Right cardiac atrium (tissue), 5 donors: Measurements from ENCODE around the gene FAF1. TPM values are rescaled to one million over a fixed set of nuclear protein-coding genes. Genes with fewer than 3 reads are reported as not detected.
"Not testable (repeated sequence)": the region's sequence is repeated elsewhere in the genome, so short reads cannot be mapped to it uniquely, and the experiment has no call there.

Experiments used
- ATAC-seq, 2 donors: fragments of 200-7000 bp; cut with Tn5 transposase; one replicate each; pipeline versions ENCODE4 v1.8.0 to v1.9.1; 2020; ENCODE audit warnings: moderate library complexity in 2 of 2, mild to moderate bottlenecking in 1 of 2
- DNase-seq, 3 donors: peaks; one replicate each; pipeline ENCODE4 v3.0.0-alpha.2; 2020
- H3K27ac ChIP-seq: one replicate; pipeline ENCODE4 v1.5.1; 2013; ENCODE audit warnings: mild to moderate bottlenecking, low read length, control low read depth, moderate library complexity
- H3K27me3 ChIP-seq: one replicate; pipeline ENCODE4 v1.6.1; 2013; ENCODE audit not compliant: control insufficient read depth, insufficient read depth
- H3K4me1 ChIP-seq: one replicate; pipeline ENCODE4 v1.6.1; 2013; ENCODE audit warnings: low read length; ENCODE audit not compliant: control insufficient read depth, insufficient read depth
- H3K4me3 ChIP-seq: one replicate; pipeline ENCODE4 v1.5.1; 2013; ENCODE audit warnings: low read length, control low read depth
- H3K9me3 ChIP-seq: one replicate; pipeline ENCODE4 v1.6.1; 2013; ENCODE audit warnings: low read length; ENCODE audit not compliant: control insufficient read depth
- WGBS: extraction: QIAGEN DNeasy Blood & Tissue Kit; methylation state at CpG from one replicate; pipeline ENCODE4 v1.1.7; 2013; 5-methylcytosine and 5-hydroxymethylcytosine counted together
- intact Hi-C, 4 donors: fragments of 100-400 bp; cut with DNase I; formaldehyde crosslinking; loops; one replicate each; pipeline versions ENCODE4 v1.11.0 to v1.14.0; 2022 to 2023
- polyA plus RNA-seq: library from polyadenylated mRNA; stranded (reverse); fragments of 200-250 nt; gene quantifications from one replicate; pipeline ENCODE4 v1.2.3, GENCODE V29; 2013
- total RNA-seq, 4 donors: library from RNA; stranded (reverse); fragmentation: NEBNext Ultra II Directional; extraction: Animal tissue kit (Norgen Biotek cat#: 25700); gene quantifications; one replicate each; pipeline ENCODE4 v1.2.1, GENCODE V29; 2021
- donor health status: healthy with polysubstance abuse.
- donor health status: DM: no; HTN: yes; CAD: no.
- donor health status: DM: no; HTN: no; CAD: no.
- donor health status: DM: no; HTN: yes; CAD: no; lungs with severe emphysema.
- donor health status: DM: yes; HTN: yes; CAD: no.

Gene FAF1
- total and polyA plus RNA-seq, 5 donors = 52.3 to 90.0 (median 74.7) TPM

- Histone ChIP-seq H3K9me3 (no peaks in the 10 kb centered on the region), H3K4me1 (no peaks in the 10 kb centered on the region), H3K27me3 (no peaks in the 10 kb centered on the region), H3K27ac (no peak overlapping the region), H3K4me3 (no peak overlapping the region)
- 76% methylated on average over 4 of the region's 4 CpGs for WGBS
- no peak for ATAC-seq
- intact Hi-C loops = no loop called here
- DNase-seq = no peak
These were observed 239.5 kb downstream of the FAF1 start for GRCh38 chr1:50720457-50721053.

DNA sequence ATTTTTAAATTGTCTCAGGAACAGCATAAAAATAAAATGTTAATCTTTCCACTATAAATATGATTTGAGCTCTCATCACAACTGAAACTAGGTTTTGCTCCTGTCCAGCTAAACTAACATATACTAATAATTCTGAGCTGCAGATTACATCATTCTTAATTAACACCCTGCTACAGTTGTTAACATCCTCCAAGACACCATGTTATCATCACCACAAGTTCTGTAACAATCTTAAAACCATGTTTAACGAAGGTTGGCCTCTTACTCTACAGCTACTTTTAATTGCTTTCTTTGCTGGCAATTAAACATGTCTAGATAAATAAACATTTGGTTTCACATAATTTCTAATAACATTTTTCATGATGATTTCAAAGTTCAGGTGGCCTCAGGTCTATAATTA lies 240.9 kb downstream of the FAF1 start:
- no peaks in the 10 kb centered on the region for H3K9me3 ChIP-seq
- intact Hi-C loops = no loop called here
- no peak overlapping the region for H3K4me3 ChIP-seq
- 87% methylated on average over 1 of the region's 1 CpG for WGBS
- H3K27me3 ChIP-seq = no peaks in the 10 kb centered on the region
- no peaks in the 10 kb centered on the region for H3K4me1 ChIP-seq
- no peak for DNase-seq
- ATAC-seq = no peak
- no peak overlapping the region for H3K27ac ChIP-seq

DNA sequence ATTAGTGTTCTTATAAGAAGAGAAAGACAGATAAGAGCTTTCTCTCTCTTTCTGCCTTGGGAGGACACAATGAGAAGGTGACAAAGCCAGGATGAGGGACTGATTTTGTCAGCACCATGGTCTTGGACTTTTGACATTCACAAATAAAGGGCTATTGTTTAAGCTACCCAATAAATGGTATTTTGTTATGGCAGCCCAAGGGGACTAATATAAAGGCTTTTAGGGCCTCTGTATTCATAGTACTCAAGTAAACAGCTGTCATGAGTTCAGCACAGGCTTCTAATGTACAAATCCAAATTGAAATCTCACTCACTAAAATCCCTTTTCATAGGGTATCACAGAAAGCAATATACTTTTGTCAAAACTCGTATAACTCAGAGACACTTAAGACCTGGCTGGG lies 242.7 kb downstream of the FAF1 start:
- Histone ChIP-seq H3K9me3 (no peaks in the 10 kb centered on the region), H3K4me3 (no peak overlapping the region), H3K27me3 (no peaks in the 10 kb centered on the region), H3K4me1 (no peaks in the 10 kb centered on the region), H3K27ac (no peak overlapping the region)
- WGBS = 98% methylated on average over 1 of the region's 1 CpG
- intact Hi-C loops = no loop called here
- DNase-seq (no peak), ATAC-seq (no peak)

DNA sequence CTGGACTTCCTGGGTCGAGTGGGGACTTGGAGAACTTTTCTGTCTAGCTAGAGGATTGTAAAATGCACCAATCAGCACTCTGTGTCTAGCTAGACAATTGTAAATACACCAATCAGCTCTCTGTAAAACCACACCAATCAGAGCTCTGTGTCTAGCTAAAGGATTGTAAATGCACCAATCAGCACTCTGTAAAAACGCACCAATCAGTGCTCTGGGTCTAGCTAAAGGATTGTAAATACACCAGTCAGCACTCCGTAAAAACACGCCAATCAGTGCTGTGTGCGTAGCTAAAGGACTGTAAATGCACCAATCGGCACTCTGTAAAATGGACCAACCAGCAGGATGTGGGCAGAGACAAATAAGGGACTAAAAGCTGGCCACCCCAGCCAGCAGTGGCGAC lies 243.6 kb downstream of the FAF1 start:
- H3K4me3 ChIP-seq, H3K27me3 ChIP-seq, intact Hi-C loops, H3K9me3 ChIP-seq, H3K27ac ChIP-seq, ATAC-seq, H3K4me1 ChIP-seq, DNase-seq: not testable (repeated sequence)
- whole genome bisulfite sequencing = 97% methylated on average over 7 of the region's 7 CpGs

DNA sequence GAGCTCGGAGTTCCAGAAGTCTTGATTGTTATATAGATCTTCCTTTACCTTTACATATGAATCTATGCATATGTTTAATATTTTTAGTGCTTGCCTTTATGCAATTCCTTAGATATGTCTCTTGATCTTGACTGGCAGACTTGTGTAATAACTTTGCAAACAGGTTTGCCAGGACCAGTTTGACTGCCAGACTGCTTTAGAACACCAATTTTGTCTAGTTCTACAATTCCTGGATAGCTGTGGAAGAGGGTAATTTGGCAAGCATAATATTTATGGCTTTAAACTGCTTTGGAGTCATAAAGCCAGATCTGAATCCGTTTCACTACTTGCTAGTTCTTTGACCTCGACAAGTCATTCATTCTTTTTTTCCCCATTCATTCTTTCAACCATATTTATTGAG lies 250.0 kb downstream of the FAF1 start:
- H3K4me1 ChIP-seq = no peaks in the 10 kb centered on the region
- H3K27me3 ChIP-seq = no peaks in the 10 kb centered on the region
- WGBS = 92% methylated on average over 3 of the region's 3 CpGs
- no peak overlapping the region for H3K4me3 ChIP-seq
- H3K9me3 ChIP-seq = no peaks in the 10 kb centered on the region
- ATAC-seq = no peak
- H3K27ac ChIP-seq = no peak overlapping the region
- DNase-seq = no peak
- intact Hi-C loops = no loop called here

- 96% methylated on average over 7 of the region's 7 CpGs for WGBS
- DNase-seq (no peak), ATAC-seq (no peak)
- no peak overlapping the region for H3K4me3 ChIP-seq
- H3K9me3 ChIP-seq = no peaks in the 10 kb centered on the region
- no peaks in the 10 kb centered on the region for H3K4me1 ChIP-seq
- intact Hi-C loops = loop anchor here in 1 of 4 donors (10.0 kb wide), 1 partner anchor 343 kb away; no protein-coding TSS in a partner anchor
- H3K27me3 ChIP-seq = no peaks in the 10 kb centered on the region
- H3K27ac ChIP-seq = no peak overlapping the region
These were observed 252.2 kb downstream of the FAF1 start for GRCh38 chr1:50707824-50708223.

- no peak overlapping the region for H3K27ac ChIP-seq
- ATAC-seq (no peak), DNase-seq (no peak)
- no peaks in the 10 kb centered on the region for H3K9me3 ChIP-seq
- H3K4me3 ChIP-seq = no peak overlapping the region
- intact Hi-C loops = loop anchor here in 1 of 4 donors (10.0 kb wide), 1 partner anchor 341 kb away; no protein-coding TSS in a partner anchor
- no peaks in the 10 kb centered on the region for H3K4me1 ChIP-seq
- no peaks in the 10 kb centered on the region for H3K27me3 ChIP-seq
- WGBS = 77% methylated on average over 2 of the region's 2 CpGs
These were observed 254.4 kb downstream of the FAF1 start for GRCh38 chr1:50705699-50706098.

GRCh38 chr1:50705041-50705440 lies 255.0 kb downstream of the FAF1 start:
- intact Hi-C loops = loop anchor here in 1 of 4 donors (10.0 kb wide), 1 partner anchor 340 kb away; no protein-coding TSS in a partner anchor
- no peak overlapping the region for H3K4me3 ChIP-seq
- DNase-seq (no peak), ATAC-seq (no peak)
- H3K4me1 ChIP-seq = no peaks in the 10 kb centered on the region
- no peaks in the 10 kb centered on the region for H3K9me3 ChIP-seq
- no peaks in the 10 kb centered on the region for H3K27me3 ChIP-seq
- no peak overlapping the region for H3K27ac ChIP-seq
- WGBS = 15% methylated on average over 1 of the region's 1 CpG

- ATAC-seq (no peak), DNase-seq (no peak)
- H3K27ac ChIP-seq = no peak overlapping the region
- no peaks in the 10 kb centered on the region for H3K27me3 ChIP-seq
- intact Hi-C loops = loop anchor here in 1 of 4 donors (10.0 kb wide), 1 partner anchor 339 kb away; no protein-coding TSS in a partner anchor
- no peaks in the 10 kb centered on the region for H3K9me3 ChIP-seq
- 38% methylated on average over 1 of the region's 1 CpG for WGBS
- no peak overlapping the region for H3K4me3 ChIP-seq
- no peaks in the 10 kb centered on the region for H3K4me1 ChIP-seq
These were observed 255.9 kb downstream of the FAF1 start for GRCh38 chr1:50704126-50704525.

GRCh38 chr1:50703240-50703639 lies 256.8 kb downstream of the FAF1 start:
- no peak overlapping the region for H3K27ac ChIP-seq
- intact Hi-C loops = loop anchor here in 1 of 4 donors (10.0 kb wide), 1 partner anchor 338 kb away; no protein-coding TSS in a partner anchor
- no peak for DNase-seq
- H3K9me3 ChIP-seq = no peaks in the 10 kb centered on the region
- H3K4me1 ChIP-seq = no peaks in the 10 kb centered on the region
- no peaks in the 10 kb centered on the region for H3K27me3 ChIP-seq
- no peak overlapping the region for H3K4me3 ChIP-seq
- no peak for ATAC-seq

DNA sequence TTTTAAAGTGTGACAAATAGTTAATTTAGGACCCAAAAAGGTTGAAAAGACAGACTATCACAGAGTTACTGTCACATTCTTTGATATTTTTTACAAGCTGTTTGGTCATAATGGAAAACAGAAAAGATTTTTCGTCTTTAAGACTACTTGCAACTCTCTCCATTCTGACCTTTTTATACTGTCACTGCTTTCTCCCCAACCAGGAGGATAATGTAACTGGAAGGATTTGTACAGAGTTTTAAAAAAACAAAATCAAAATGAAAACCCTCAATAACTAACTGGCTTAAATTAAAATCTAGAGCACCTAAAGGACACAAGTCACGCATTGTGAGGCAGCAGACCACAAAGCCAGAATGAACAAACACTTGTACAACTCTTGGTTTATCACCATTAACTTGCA lies 257.7 kb downstream of the FAF1 start:
- Histone ChIP-seq H3K4me1 (no peaks in the 10 kb centered on the region), H3K9me3 (no peaks in the 10 kb centered on the region), H3K27me3 (no peaks in the 10 kb centered on the region), H3K4me3 (no peak overlapping the region), H3K27ac (no peak overlapping the region)
- ATAC-seq = no peak
- 97% methylated on average over 2 of the region's 2 CpGs for WGBS
- intact Hi-C loops = loop anchor here in 1 of 4 donors (10.0 kb wide), 1 partner anchor 338 kb away; no protein-coding TSS in a partner anchor
- DNase-seq = no peak
